Ovary (tissue), 3 donors: ENCODE measurements around the gene AIG1.

Experiments used
- EP300 ChIP-seq: sonication (generic); formaldehyde crosslinking; IDR thresholded peaks from one replicate; pipeline ENCODE4 v1.6.1; 2017; ENCODE audit warnings: antibody characterized with exemption
- POLR2A ChIP-seq: fragments of 450-650 bp; IDR thresholded peaks from one replicate; pipeline ENCODE4 v1.6.1; 2017; ENCODE audit warnings: antibody characterized with exemption, mild to moderate bottlenecking, moderate library complexity
- TF ChIP-seq, protein P1 (sequence below), 3 donors: fragments of 450-650 bp in 2 of 3; fragments of 200-600 bp in 1 of 3; IDR thresholded peaks; one replicate each; pipeline versions ENCODE4 v1.5.1 to v1.8.0; 2016 to 2022; ENCODE audit warnings: antibody characterized with exemption in 3 of 3, mild to moderate bottlenecking in 1 of 3
- donor health status: DM: no; HTN: no; CAD: no.

DNA sequence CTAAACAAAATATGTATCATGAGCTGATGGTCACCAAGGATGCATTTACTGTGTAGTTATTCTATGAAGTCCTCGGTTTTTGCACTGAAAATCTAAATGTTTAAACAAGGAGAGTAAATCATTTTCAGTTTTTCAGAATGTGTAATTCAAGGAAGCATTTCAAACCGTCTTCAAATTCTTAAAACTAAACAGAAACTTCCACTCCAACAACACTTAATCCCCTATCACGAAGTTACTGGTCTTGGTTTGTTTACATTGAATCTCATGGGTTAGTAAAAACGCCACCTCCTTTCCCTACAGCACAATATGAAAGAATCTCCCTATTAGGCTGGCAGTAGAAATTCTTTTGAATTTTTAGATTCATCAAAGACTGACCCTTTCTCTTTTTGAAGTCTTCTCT is 192.9 kb downstream of the AIG1 start:
- TF ChIP-seq, protein P1, sequence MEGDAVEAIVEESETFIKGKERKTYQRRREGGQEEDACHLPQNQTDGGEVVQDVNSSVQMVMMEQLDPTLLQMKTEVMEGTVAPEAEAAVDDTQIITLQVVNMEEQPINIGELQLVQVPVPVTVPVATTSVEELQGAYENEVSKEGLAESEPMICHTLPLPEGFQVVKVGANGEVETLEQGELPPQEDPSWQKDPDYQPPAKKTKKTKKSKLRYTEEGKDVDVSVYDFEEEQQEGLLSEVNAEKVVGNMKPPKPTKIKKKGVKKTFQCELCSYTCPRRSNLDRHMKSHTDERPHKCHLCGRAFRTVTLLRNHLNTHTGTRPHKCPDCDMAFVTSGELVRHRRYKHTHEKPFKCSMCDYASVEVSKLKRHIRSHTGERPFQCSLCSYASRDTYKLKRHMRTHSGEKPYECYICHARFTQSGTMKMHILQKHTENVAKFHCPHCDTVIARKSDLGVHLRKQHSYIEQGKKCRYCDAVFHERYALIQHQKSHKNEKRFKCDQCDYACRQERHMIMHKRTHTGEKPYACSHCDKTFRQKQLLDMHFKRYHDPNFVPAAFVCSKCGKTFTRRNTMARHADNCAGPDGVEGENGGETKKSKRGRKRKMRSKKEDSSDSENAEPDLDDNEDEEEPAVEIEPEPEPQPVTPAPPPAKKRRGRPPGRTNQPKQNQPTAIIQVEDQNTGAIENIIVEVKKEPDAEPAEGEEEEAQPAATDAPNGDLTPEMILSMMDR (IDR thresholded peaks at IDR 0.05), result no peak
- TF ChIP-seq POLR2A, result no peak
- TF ChIP-seq EP300, result no peak
